NCI-H1436 treated with DMSO at 0.1 percent for 48 hours (cell line): ENCODE results near the gene TBXA2R.
"Not testable (repeated sequence)": the region's sequence is repeated elsewhere in the genome, so short reads cannot be mapped to it uniquely, and the experiment has no call there.

Source experiments
- DNase-seq: peaks from one replicate; lab custom pipeline; 2025; lab: John Stamatoyannopoulos, UW

The TBXA2R gene

GRCh38 chr19:3606690-3607289 lies at the start of gene TBXA2R:
Gene TBXA2R (minus strand): TSS chr19:3606875. CDS start chr19:3600634, 6,241 bp downstream.
- no peak for DNase-seq

GRCh38 chr19:3656073-3656746 lies 49.5 kb upstream of the TBXA2R start:
- no peak for DNase-seq

DNA sequence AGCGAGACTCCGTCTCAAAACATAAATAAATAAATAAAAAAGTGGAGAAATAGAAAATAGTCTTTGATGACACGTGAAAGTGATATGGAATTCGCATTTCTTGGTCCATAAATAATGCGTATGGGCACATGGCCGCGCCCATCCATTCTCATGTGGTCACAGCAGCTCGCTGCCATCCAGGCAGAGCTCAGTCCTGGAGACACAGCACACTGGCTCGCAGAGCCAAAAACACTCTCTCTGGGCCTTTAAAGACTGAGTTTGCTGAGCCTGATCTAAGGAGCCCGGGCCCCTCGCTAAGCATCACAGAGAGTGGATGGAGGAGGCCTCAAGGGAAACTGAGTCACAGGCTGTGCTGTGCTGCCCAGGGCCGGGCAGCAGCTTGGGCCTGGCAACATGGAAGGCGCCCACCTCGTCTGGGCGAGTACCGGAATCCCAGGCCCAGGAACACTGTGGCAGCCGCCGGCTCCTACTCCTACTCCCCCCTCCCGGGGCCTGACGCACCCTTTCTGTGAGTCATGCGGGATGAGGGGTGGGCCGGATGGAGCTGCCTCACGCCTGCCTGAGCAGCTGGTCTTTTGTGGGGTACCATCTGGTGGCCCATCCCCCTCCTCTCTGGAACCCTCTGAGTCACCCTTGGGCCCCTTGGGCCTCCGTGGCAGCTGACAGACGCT lies 48.9 kb upstream of the TBXA2R start:
- no peak for DNase-seq

DNA sequence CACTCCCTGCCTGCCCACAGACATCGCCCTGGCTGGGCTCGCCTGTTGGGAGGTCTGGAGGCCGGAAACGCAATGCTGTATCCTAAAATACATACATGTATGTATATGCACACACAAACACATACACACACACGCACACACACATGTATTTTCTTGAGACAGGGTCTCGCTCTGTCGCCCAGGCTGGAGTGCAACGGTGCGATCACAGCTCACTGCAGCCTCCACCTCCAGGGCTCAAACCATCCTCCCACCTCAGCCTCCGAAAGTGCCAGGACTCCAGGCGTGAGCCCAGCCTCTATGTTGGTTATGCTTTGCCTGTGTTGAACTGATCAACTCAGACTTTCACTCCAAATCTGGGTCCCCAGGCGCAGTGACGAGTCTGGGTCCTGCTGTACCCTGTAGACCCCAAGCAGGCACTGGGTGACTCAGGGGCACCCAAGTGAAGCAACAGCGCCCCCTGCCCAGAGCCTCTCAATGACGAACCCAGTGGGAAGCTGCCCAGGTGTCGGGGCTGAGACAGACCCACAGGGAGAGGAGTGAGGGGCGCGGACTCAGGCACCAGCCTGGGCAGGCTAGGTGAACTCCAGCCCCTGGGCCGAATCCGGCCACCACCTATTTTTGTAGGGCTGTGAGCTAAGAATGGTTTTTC lies 47.3 kb upstream of the TBXA2R start:
- no peak for DNase-seq

DNA sequence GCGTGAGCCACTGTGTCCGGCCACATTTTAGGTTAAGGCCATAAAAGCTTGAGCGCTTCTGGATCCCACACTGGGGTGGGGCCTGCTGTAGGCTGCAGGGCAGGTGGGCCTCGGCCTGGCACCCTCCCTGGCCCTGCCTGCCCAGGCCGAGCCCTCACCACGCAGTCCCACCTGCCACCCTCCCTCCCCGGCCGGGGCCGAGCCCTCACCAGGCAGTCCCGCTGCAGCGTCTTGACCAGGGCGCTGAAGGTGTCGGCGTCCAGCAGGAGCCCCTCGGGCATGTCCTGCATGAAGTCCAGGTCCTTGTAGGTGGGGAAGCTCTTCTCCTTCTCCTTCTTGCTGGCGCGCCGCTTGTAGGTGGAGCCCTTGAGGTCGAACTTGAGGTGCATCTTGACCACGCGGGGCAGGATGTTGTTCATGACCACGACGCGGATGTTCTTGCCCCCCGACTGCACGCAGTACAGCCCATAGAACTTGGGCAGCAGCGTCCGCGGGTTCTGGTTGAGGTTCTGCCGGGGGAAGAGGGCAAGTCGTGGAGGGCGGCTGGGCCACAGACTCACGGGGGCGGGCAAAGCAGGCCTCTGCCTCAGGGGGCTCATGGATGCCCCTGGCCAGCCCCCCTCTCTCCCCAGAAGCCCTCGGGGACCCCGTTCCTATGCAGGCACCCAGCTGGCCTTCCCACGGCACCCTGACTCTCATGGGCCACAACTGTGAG lies 46.6 kb upstream of the TBXA2R start:
- DNase-seq, result no peak

GRCh38 chr19:3652422-3652821 lies 45.7 kb upstream of the TBXA2R start:
- DNase-seq, result no peak

DNA sequence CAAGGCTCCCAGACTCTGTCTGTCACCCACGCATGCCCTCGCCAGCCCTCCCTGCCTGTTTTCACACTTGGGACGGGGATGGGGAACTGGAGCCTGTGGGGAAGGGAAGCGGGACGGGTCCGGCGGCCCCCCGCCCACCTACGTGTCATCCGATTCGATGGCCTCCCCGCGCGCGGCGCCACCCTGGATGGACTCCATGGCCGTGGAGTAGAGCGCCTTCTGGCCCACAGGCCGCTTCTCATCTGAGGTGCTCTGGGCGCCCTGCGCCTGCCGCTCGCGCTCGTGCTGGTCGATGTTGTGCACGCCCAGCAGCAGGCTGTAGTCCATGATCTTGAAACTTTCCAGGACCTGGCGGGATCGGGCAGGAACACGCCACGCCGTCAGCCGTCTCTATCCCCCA lies 45.0 kb upstream of the TBXA2R start:
- no peak for DNase-seq

- no peak for DNase-seq
Measured at GRCh38 chr19:3649888-3650287, 43.2 kb upstream of the TBXA2R start.

- no peak for DNase-seq
Measured at GRCh38 chr19:3648037-3648905, 41.6 kb upstream of the TBXA2R start.

DNA sequence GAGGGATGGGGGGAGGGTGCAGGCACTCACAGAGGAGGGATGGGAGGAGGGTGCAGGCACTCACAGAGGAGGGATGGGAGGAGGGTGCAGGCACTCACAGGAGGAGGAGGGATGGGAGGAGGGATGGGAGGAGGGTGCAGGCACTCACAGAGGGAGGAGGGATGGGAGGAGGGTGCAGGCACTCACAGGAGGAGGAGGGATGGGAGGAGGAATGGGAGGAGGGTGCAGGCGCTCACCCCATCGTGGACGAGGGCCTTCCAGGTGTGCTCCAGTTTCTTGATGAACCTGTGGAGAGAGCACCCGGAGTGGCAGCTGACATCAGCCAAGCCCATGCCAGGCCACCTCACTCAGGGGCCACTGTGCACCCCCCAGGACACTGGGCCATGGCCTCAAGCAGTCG lies 40.4 kb upstream of the TBXA2R start:
- DNase-seq, result not testable (repeated sequence)

DNA sequence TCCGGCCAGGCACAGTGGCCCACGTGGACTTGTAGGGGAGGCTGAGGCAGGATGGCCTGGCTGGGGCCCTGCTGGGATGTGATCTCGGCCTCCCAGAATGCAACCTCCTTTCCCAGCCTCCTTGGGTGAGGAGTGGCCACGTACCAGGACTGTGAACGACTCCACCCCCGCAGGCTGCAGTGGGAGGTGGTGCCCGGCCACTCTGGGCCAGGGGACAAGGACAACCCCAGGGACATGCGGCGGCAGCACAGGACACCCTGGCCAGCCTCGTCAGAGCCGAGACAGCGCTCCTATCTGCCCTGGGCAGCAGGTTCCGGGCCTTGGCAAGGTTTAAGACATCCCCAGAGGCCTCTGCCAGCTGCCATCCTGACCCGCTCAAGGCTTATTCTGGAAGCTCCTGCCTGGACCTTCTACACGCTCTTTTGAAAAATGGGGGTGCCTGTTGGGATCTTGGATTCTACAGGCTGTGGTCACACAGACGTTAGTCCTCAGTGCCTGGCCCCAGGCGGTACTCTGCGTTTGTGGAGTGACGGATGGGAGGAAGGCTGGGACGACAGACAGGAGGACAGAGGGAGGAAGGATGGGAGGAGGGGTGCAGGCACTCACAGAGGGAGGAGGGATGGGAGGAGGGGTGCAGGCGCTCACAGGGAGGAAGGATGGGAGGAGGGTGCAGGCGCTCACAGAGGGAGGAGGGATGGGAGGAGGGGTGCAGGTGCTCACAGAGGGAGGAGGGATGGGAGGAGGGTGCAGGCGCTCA lies 39.8 kb upstream of the TBXA2R start:
- no peak for DNase-seq

GRCh38 chr19:3645726-3646125 lies 39.1 kb upstream of the TBXA2R start:
- no peak for DNase-seq

DNA sequence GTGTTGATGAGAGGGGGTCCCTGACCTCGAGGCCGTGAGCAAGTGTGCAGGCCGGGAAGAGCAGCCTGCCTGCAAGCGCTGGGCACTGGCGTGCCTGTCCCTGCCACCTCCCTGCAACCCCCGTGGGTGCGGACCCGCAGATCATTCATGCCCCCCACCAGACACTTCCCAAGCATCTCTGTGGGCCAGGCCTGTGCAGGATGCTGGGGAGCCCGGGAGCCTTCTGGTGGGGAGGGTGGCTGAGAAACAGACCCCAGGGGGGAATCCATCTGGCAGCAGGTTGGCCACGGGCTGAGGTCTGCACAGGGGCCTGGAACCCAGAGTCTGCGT lies 38.4 kb upstream of the TBXA2R start:
- no peak for DNase-seq

DNA sequence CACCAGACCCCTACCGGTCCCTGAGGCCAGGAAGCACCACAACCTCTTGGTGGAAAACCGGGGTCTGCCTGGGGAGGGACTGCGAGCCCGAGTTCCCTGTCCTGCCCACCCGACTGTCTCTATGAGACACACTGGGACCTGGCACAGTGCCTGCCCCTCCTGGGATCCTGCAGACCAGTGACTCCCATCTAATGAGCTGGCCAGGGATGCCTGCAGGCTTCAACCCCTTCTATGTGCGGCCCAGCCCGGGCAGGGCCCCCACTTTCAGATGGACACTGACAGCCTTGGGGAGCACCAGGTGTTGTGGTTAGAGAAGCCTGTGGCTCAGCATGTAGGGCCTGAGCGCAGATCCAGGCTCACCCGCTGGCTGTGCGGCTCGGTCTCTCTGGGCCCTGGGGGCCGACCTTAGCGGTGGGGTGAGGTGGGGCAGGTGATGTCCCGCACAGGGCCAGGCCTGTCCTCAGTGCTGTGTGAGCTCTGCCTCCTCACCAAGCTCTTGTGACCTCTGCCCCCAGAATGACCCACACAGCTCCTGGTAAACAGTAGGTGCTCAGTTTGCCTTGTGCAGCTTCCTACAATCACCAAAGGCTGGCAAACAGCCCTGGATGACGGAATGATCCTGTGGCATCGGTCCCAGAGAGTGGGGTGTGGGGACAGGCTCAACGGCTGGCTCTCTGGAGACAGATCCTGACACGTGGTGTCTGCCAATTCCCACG lies 37.8 kb upstream of the TBXA2R start:
- no peak for DNase-seq

- DNase-seq, result no peak
Measured at GRCh38 chr19:3643674-3644313, 37.1 kb upstream of the TBXA2R start.

DNA sequence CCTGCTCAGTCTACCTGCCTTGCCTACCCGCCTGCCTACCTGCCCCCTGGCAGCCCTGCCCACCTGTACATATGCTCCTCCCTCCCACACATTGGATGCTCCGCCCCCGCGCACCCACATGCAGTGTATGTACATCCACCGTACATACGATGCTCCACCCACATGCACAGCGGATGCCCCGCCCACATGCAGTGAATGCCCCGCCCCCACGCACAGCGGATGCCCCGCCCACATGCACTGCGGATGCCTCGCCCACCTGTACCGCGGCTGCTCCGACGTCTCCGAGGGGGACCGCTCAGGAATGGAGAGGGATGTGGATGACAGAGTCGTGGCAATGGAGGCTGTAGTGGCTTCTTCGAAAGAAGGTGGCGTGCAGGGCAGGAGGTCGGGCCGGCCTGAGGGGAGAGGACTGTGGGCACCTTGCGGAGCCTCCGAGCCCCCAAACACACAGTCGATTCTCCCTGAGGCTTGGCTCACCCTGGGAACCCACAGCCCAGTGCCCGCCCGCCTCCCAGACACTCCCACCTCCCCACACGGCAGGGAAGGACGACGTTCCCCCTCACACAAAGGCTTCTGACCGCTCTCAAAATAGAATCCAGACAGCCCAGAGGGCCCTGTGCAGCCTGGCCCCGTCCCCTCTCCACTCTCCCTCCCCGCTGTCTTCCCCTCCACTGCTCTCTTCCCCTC lies 36.5 kb upstream of the TBXA2R start:
- no peak for DNase-seq

DNA sequence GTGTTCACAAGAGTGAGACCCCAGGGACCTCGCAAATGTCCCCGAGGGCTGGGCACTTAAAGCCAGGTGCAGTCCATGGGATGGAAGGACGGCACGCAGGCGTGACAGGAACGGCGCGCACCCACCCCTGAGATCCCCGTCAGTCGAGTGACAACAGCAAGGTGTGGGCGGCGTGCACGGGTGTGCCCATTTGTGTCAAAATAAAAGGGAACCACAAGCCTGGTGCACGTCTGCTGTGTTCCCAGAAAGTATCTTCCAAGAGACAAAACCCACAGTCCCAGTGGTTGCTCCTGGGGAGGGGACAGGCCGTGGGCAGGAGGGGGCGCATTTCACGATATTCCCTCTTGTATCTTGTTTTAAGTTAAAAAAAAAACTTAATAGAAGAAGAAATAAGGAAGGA lies 35.6 kb upstream of the TBXA2R start:
- DNase-seq, result no peak

DNA sequence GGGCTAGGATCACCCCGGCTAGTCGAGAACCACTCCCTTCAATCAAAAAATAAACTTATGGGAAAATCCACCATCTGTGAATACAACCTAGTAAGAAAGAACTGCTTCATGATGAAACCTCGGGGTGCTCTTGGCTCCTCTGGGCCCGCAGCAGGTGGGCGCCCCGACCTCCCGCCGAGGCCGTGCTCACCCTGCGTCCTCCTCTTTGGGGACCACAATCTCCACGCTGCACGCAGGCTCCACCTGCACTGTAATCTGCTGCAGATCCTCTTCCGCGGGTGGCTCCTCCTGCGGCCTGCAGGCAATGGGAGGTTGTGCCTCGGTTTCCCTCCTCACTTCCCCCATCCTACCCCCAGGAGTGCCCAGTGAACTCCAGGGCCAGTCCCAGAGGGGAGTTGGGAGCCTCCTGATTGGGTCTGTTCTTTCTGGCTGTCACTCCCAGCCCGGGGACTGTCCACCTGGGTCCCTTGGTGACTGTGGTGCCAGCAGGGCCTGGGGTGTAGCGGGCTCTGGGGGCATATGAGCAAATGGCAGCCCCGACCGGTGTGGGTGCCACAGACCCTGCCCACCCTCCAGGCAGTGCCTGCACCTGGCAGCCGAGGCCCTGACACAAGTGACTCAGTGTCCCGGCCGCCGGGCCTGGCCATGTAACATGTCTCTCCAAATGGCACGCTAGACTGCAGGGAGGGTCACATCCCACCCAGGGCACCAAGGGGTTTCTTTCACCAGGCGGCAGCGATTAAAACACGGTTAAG lies 35.0 kb upstream of the TBXA2R start:
- DNase-seq, result no peak
